GM21526 (cell line): ENCODE data around the gene PPFIBP1.
A peak's percentile ranks its signal among the peaks of the same experiment; 100 is the strongest.
"Not testable (repeated sequence)": the region's sequence is repeated elsewhere in the genome, so short reads cannot be mapped to it uniquely, and the experiment has no call there.

Experiments
- ATAC-seq: cut with Tn5 transposase; IDR thresholded peaks from one replicate; pipeline ENCODE4 v1.9.1; 2021; ENCODE audit warnings: moderate library complexity; ENCODE audit not compliant: unreplicated experiment, low FRiP score

Gene PPFIBP1

GRCh38 chr12:27561535-27562350 lies 37.7 kb downstream of the PPFIBP1 start:
- ATAC-seq, result no peak

GRCh38 chr12:27564612-27565213 lies 40.7 kb downstream of the PPFIBP1 start:
- ATAC-seq, result no peak

GRCh38 chr12:27566159-27566558 lies 42.2 kb downstream of the PPFIBP1 start:
- ATAC-seq, result no peak

- no peak for ATAC-seq
These were observed 42.6 kb downstream of the PPFIBP1 start for GRCh38 chr12:27566626-27567025.

GRCh38 chr12:27571463-27571862 lies 47.5 kb downstream of the PPFIBP1 start:
- no peak for ATAC-seq

- ATAC-seq, result no peak
These were observed 48.7 kb downstream of the PPFIBP1 start for GRCh38 chr12:27572486-27573255.

GRCh38 chr12:27573972-27574371 lies 50.0 kb downstream of the PPFIBP1 start:
- no peak for ATAC-seq

GRCh38 chr12:27575090-27575761 lies 51.2 kb downstream of the PPFIBP1 start:
- no peak for ATAC-seq

GRCh38 chr12:27575762-27576118 lies 51.7 kb downstream of the PPFIBP1 start:
- no peak for ATAC-seq

GRCh38 chr12:27576667-27577347 lies 52.8 kb downstream of the PPFIBP1 start:
- peak; percentile 56 for ATAC-seq

GRCh38 chr12:27577688-27578087 lies 53.7 kb downstream of the PPFIBP1 start:
- no peak for ATAC-seq

GRCh38 chr12:27578689-27579372 lies 54.8 kb downstream of the PPFIBP1 start:
- ATAC-seq, result no peak

GRCh38 chr12:27580561-27581330 lies 56.7 kb downstream of the PPFIBP1 start:
- no peak for ATAC-seq

- ATAC-seq, result not testable (repeated sequence)
These were observed 57.3 kb downstream of the PPFIBP1 start for GRCh38 chr12:27581331-27581671.

- ATAC-seq, result not testable (repeated sequence)
These were observed 57.8 kb downstream of the PPFIBP1 start for GRCh38 chr12:27581833-27582232.

GRCh38 chr12:27582445-27582844 lies 58.4 kb downstream of the PPFIBP1 start:
- not testable (repeated sequence) for ATAC-seq

- ATAC-seq, result no peak
These were observed 59.2 kb downstream of the PPFIBP1 start for GRCh38 chr12:27583057-27583797.

- no peak for ATAC-seq
These were observed 60.0 kb downstream of the PPFIBP1 start for GRCh38 chr12:27583981-27584380.
